SK-N-SH (cell line): ENCODE data around the gene LHFPL4.

Source experiments
- CHD2 ChIP-seq: fragments of 150-350 bp; IDR thresholded peaks from 2 replicates; pipeline ENCODE4 v1.6.1; 2018; ENCODE audit warnings: low read length; ENCODE audit not compliant: partially characterized antibody
- ELF1 ChIP-seq: IDR thresholded peaks from 2 replicates; pipeline ENCODE4 v1.4.0; 2012
- EP300 ChIP-seq, 2 experiments: IDR thresholded peaks; 2 replicates each; pipeline versions ENCODE4 v1.4.0 to v1.6.1; 2012; ENCODE audit warnings: borderline replicate concordance in 1 of 2, low read depth in 1 of 2, low read length in 1 of 2
- EZH2phosphoT487 ChIP-seq: fragments of 200-600 bp; sonication (generic); IDR thresholded peaks from 2 replicates; pipeline ENCODE4 v1.6.1; 2017; ENCODE audit warnings: low read depth, mixed run types, mild to moderate bottlenecking, antibody characterized with exemption, moderate library complexity, borderline replicate concordance
- FOXM1 ChIP-seq: IDR thresholded peaks from 2 replicates; pipeline ENCODE4 v1.4.0; 2012; ENCODE audit warnings: low read depth, mild to moderate bottlenecking
- POLR2AphosphoS5 ChIP-seq: IDR thresholded peaks from 2 replicates; pipeline ENCODE4 v1.6.1; 2012; ENCODE audit warnings: low read depth, low read length
- RFX5 ChIP-seq: IDR thresholded peaks from 2 replicates; pipeline ENCODE4 v1.6.1; 2012; ENCODE audit warnings: mild to moderate bottlenecking, improper control_type of control experiment, low read length
- SIN3A ChIP-seq: IDR thresholded peaks from 2 replicates; pipeline ENCODE4 v1.6.1; 2012; ENCODE audit warnings: low read depth, mild to moderate bottlenecking, low read length, moderate library complexity, borderline replicate concordance
- TAF1 ChIP-seq: IDR thresholded peaks from 2 replicates; pipeline ENCODE4 v1.6.1; 2012; ENCODE audit warnings: low read depth, mild to moderate bottlenecking, low read length, moderate library complexity, borderline replicate concordance
- TF ChIP-seq, protein P1 (sequence below): fragments of 200-600 bp; sonication (generic); IDR thresholded peaks from 2 replicates; pipeline ENCODE4 v1.6.1; 2017; ENCODE audit warnings: antibody characterized with exemption, mild to moderate bottlenecking, moderate library complexity
- TF ChIP-seq, protein P2 (sequence below): IDR thresholded peaks from 2 replicates; pipeline ENCODE4 v1.6.1; 2012; ENCODE audit warnings: mild to moderate bottlenecking, low read depth, low read length, moderate library complexity
- TF ChIP-seq, protein P3 (sequence below): IDR thresholded peaks from 2 replicates; pipeline ENCODE4 v1.4.0; 2012; ENCODE audit warnings: low read depth
- TF ChIP-seq, protein P4 (sequence below): IDR thresholded peaks from 2 replicates; pipeline ENCODE4 v1.4.0; 2012; ENCODE audit warnings: low read depth, borderline replicate concordance

DNA sequence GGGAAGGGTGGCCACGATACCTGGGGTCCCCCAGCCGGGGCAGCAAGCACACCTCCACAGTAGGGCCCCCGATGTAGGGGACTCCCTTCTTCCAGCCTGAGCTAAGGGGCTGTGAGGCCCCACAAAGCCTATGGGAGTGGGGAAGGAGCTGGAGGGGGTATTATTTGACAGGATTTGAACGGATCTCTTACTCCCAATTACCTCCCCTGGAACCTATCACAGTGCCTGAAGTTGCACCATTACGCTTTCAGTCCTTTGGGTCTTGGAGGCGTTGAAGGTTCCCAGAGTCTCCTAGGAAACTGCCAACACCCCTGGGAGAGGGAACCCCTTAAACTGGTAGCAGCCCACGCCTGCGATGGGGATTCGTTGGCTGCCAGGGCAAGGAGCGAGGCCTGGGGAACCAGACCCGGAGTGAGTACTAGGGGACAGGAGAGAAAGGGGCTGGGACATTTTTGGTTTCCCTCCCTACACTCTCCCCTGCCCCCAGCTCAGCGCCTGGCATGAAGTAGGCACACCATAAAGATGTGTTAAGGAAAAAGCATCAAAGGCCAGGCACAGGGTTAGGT, 409 bp upstream of the LHFPL4 start:
- TF ChIP-seq FOXM1 = no peak
- TF ChIP-seq, protein P1, sequence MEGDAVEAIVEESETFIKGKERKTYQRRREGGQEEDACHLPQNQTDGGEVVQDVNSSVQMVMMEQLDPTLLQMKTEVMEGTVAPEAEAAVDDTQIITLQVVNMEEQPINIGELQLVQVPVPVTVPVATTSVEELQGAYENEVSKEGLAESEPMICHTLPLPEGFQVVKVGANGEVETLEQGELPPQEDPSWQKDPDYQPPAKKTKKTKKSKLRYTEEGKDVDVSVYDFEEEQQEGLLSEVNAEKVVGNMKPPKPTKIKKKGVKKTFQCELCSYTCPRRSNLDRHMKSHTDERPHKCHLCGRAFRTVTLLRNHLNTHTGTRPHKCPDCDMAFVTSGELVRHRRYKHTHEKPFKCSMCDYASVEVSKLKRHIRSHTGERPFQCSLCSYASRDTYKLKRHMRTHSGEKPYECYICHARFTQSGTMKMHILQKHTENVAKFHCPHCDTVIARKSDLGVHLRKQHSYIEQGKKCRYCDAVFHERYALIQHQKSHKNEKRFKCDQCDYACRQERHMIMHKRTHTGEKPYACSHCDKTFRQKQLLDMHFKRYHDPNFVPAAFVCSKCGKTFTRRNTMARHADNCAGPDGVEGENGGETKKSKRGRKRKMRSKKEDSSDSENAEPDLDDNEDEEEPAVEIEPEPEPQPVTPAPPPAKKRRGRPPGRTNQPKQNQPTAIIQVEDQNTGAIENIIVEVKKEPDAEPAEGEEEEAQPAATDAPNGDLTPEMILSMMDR = no peak
- no peak for TF ChIP-seq EZH2phosphoT487
- no peak for TF ChIP-seq EP300 (IDR thresholded peaks at IDR 0.05; ENCODE audit: borderline replicate concordance in 1 of 2, low read depth in 1 of 2, low read length in 1 of 2)
- TF ChIP-seq ELF1 = no peak
- TF ChIP-seq POLR2AphosphoS5 = no peak
- no peak for TF ChIP-seq CHD2
- TF ChIP-seq, protein P2, sequence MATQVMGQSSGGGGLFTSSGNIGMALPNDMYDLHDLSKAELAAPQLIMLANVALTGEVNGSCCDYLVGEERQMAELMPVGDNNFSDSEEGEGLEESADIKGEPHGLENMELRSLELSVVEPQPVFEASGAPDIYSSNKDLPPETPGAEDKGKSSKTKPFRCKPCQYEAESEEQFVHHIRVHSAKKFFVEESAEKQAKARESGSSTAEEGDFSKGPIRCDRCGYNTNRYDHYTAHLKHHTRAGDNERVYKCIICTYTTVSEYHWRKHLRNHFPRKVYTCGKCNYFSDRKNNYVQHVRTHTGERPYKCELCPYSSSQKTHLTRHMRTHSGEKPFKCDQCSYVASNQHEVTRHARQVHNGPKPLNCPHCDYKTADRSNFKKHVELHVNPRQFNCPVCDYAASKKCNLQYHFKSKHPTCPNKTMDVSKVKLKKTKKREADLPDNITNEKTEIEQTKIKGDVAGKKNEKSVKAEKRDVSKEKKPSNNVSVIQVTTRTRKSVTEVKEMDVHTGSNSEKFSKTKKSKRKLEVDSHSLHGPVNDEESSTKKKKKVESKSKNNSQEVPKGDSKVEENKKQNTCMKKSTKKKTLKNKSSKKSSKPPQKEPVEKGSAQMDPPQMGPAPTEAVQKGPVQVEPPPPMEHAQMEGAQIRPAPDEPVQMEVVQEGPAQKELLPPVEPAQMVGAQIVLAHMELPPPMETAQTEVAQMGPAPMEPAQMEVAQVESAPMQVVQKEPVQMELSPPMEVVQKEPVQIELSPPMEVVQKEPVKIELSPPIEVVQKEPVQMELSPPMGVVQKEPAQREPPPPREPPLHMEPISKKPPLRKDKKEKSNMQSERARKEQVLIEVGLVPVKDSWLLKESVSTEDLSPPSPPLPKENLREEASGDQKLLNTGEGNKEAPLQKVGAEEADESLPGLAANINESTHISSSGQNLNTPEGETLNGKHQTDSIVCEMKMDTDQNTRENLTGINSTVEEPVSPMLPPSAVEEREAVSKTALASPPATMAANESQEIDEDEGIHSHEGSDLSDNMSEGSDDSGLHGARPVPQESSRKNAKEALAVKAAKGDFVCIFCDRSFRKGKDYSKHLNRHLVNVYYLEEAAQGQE = no peak
- TF ChIP-seq, protein P3, sequence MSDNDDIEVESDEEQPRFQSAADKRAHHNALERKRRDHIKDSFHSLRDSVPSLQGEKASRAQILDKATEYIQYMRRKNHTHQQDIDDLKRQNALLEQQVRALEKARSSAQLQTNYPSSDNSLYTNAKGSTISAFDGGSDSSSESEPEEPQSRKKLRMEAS = no peak
- TF ChIP-seq SIN3A = no peak
- TF ChIP-seq RFX5 = no peak
- TF ChIP-seq, protein P4, sequence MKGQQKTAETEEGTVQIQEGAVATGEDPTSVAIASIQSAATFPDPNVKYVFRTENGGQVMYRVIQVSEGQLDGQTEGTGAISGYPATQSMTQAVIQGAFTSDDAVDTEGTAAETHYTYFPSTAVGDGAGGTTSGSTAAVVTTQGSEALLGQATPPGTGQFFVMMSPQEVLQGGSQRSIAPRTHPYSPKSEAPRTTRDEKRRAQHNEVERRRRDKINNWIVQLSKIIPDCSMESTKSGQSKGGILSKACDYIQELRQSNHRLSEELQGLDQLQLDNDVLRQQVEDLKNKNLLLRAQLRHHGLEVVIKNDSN = no peak
- TF ChIP-seq TAF1 = no peak
